ENCODE results near the gene RPL35.

GRCh38 chr9:124808246-124808956 lies 53.4 kb downstream of the RPL35 start:
- no peak for TF ChIP-seq CTCF (IDR thresholded peaks at IDR 0.05)
- TF ChIP-seq POLR2A (IDR thresholded peaks at IDR 0.05), result no peak

Data from testis (tissue), 2 donors.